Neural cell (in vitro differentiated cells): Measurements from ENCODE around the gene KRT7. TPM values are rescaled to one million over a fixed set of nuclear protein-coding genes. Genes with fewer than 3 reads are reported as not detected.

Experiments
- H2AFZ ChIP-seq: fragments of 200-600, 300-800 bp; sonication (generic), shearing (Covaris generic); 2 replicates; pipeline ENCODE4 v1.6.0; 2014; ENCODE audit warnings: low read depth, mild to moderate bottlenecking, antibody characterized with exemption, low read length, moderate library complexity
- H3F3A ChIP-seq: fragments of 200-600 bp; shearing (Covaris generic); 2 replicates; pipeline ENCODE4 v1.6.1; 2016; ENCODE audit warnings: mild to moderate bottlenecking, moderate library complexity, mixed read lengths, antibody characterized with exemption, low read length; ENCODE audit not compliant: insufficient read depth, poor library complexity, severe bottlenecking
- H3K27ac ChIP-seq: fragments of 200-600, 300-800 bp; sonication (generic), shearing (Covaris generic); 2 replicates; pipeline ENCODE4 v1.5.1; 2014; ENCODE audit warnings: mild to moderate bottlenecking, low read length, moderate library complexity
- H3K27me3 ChIP-seq: fragments of 300-800, 200-600 bp; sonication (generic), shearing (Covaris generic); 2 replicates; pipeline ENCODE4 v1.6.0; 2014; ENCODE audit warnings: mild to moderate bottlenecking, low read depth, low read length, moderate library complexity; ENCODE audit not compliant: insufficient read depth
- H3K36me3 ChIP-seq: fragments of 300-800, 200-600 bp; sonication (generic), shearing (Covaris generic); 2 replicates; pipeline ENCODE4 v1.5.1; 2014; ENCODE audit warnings: mild to moderate bottlenecking, antibody characterized with exemption, low read length, moderate library complexity; ENCODE audit not compliant: insufficient read depth
- H3K4me2 ChIP-seq: fragments of 300-800, 200-600 bp; sonication (generic), shearing (Covaris generic); 2 replicates; pipeline ENCODE4 v1.6.0; 2014; ENCODE audit warnings: mild to moderate bottlenecking, low read length
- H3K4me3 ChIP-seq: fragments of 300-800, 200-600 bp; sonication (generic), shearing (Covaris generic); 2 replicates; pipeline ENCODE4 v1.5.1; 2014; ENCODE audit warnings: mild to moderate bottlenecking, low read length, moderate library complexity
- H3K79me2 ChIP-seq: fragments of 200-600 bp; shearing (Covaris generic); replicated peaks from 2 replicates; pipeline ENCODE4 v1.6.0; 2014; ENCODE audit warnings: mild to moderate bottlenecking, low read length, moderate library complexity; ENCODE audit not compliant: insufficient read depth
- H3K9ac ChIP-seq: fragments of 300-800, 200-600 bp; sonication (generic), shearing (Covaris generic); 2 replicates; pipeline ENCODE4 v1.6.1; 2016; ENCODE audit warnings: mild to moderate bottlenecking, low read length, mixed read lengths
- H3K9me2 ChIP-seq: fragments of 200-600 bp; shearing (Covaris generic); 2 replicates; pipeline ENCODE4 v1.6.1; 2016; ENCODE audit warnings: mild to moderate bottlenecking, low read length, mixed read lengths; ENCODE audit not compliant: insufficient read depth
- H3K9me3 ChIP-seq: fragments of 200-600, 300-800 bp; sonication (generic), shearing (Covaris generic); 2 replicates; pipeline ENCODE4 v1.6.1; 2016; ENCODE audit warnings: mild to moderate bottlenecking, mixed run types, low read length, moderate library complexity, mixed read lengths
- H4K20me1 ChIP-seq: fragments of 200-600 bp; shearing (Covaris generic); 2 replicates; pipeline ENCODE4 v1.6.1; 2016; ENCODE audit warnings: mild to moderate bottlenecking, mixed run types; ENCODE audit not compliant: insufficient read depth
- EP300 ChIP-seq: fragments of 450-650 bp; conservative IDR thresholded peaks from 2 replicates; pipeline ENCODE4 v1.6.1; 2014; ENCODE audit warnings: antibody characterized with exemption, mild to moderate bottlenecking, moderate library complexity; ENCODE audit not compliant: poor library complexity, severe bottlenecking
- EZH2 ChIP-seq: fragments of 200-600, 300-800 bp; shearing (Covaris generic), sonication (generic); IDR thresholded peaks from 2 replicates; pipeline ENCODE4 v1.6.1; 2014; ENCODE audit warnings: antibody characterized with exemption, low read length, borderline replicate concordance, mild to moderate bottlenecking; ENCODE audit not compliant: insufficient read depth, poor library complexity, severe bottlenecking
- MXI1 ChIP-seq: fragments of 450-650 bp; conservative IDR thresholded peaks from 2 replicates; pipeline ENCODE4 v1.6.1; 2014; ENCODE audit warnings: antibody characterized with exemption, mild to moderate bottlenecking; ENCODE audit not compliant: poor library complexity, severe bottlenecking
- POLR2AphosphoS5 ChIP-seq: IDR thresholded peaks from 2 replicates; pipeline ENCODE4 v1.6.1; 2012
- RAD21 ChIP-seq: fragments of 450-650 bp; conservative IDR thresholded peaks from 2 replicates; pipeline ENCODE4 v1.6.1; 2014; ENCODE audit warnings: antibody characterized with exemption, mild to moderate bottlenecking, moderate library complexity
- SMC3 ChIP-seq: fragments of 450-650 bp; conservative IDR thresholded peaks from 2 replicates; pipeline ENCODE4 v1.6.1; 2014; ENCODE audit warnings: antibody characterized with exemption, mild to moderate bottlenecking, moderate library complexity; ENCODE audit not compliant: poor library complexity
- TAF1 ChIP-seq: IDR thresholded peaks from 2 replicates; pipeline ENCODE4 v1.6.1; 2012; ENCODE audit warnings: low read depth
- polyA plus RNA-seq: library from polyadenylated mRNA; depleted of rRNA; stranded (reverse); fragments of >200 nt; gene quantifications from 2 replicates; pipeline ENCODE4 v1.2.3, GENCODE V29; 2014
- TF ChIP-seq, protein P1 (sequence below): fragments of 450-650 bp; IDR thresholded peaks from 2 replicates; pipeline ENCODE4 v1.5.1; 2014; ENCODE audit warnings: antibody characterized with exemption, mild to moderate bottlenecking, moderate library complexity; ENCODE audit not compliant: poor library complexity, severe bottlenecking
- TF ChIP-seq, protein P2 (sequence below): IDR thresholded peaks from 2 replicates; pipeline ENCODE4 v1.6.1; 2012; ENCODE audit warnings: borderline replicate concordance

Gene KRT7
- polyA plus RNA-seq, 1 donor from 2014 or later = not detected

DNA sequence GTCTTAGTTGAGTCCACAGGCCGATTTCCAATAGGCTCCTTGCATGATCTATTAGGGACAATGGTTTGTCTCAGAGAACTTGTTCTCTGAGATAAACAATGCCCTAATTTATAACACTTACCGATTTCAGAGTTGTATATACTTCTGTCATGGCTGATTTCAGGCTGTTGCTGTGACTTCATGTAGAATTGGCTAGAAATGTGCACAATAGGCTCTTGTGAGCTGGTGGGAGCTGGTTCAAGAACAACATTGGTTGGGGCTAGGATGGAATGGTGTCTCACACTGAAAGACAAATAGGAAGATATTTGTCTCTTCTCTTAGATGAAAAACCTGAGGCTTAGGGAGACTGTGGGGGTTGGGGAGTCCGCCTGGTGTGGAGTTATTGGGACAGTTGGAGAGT is 34.7 kb downstream of the KRT7 start:
- no peak overlapping the region for H3K27ac ChIP-seq
- no peak overlapping the region for H3K4me2 ChIP-seq
- no peaks in the 10 kb centered on the region for H3K27me3 ChIP-seq
- no peaks in the 10 kb centered on the region for H3K79me2 ChIP-seq
- H2AFZ ChIP-seq = no peak overlapping the region
- H3K9me3 ChIP-seq = no peaks in the 10 kb centered on the region
- no peaks in the 10 kb centered on the region for H3F3A ChIP-seq
- H3K9ac ChIP-seq = no peak overlapping the region
- no peaks in the 10 kb centered on the region for H3K9me2 ChIP-seq
- H4K20me1 ChIP-seq = no peaks in the 10 kb centered on the region
- H3K4me3 ChIP-seq = no peak overlapping the region
- TF ChIP-seq EZH2 (no peak), TAF1 (no peak), RAD21 (no peak), POLR2AphosphoS5 (no peak), SMC3 (no peak), MXI1 (no peak), EP300 (no peak)
- TF ChIP-seq, protein P1, sequence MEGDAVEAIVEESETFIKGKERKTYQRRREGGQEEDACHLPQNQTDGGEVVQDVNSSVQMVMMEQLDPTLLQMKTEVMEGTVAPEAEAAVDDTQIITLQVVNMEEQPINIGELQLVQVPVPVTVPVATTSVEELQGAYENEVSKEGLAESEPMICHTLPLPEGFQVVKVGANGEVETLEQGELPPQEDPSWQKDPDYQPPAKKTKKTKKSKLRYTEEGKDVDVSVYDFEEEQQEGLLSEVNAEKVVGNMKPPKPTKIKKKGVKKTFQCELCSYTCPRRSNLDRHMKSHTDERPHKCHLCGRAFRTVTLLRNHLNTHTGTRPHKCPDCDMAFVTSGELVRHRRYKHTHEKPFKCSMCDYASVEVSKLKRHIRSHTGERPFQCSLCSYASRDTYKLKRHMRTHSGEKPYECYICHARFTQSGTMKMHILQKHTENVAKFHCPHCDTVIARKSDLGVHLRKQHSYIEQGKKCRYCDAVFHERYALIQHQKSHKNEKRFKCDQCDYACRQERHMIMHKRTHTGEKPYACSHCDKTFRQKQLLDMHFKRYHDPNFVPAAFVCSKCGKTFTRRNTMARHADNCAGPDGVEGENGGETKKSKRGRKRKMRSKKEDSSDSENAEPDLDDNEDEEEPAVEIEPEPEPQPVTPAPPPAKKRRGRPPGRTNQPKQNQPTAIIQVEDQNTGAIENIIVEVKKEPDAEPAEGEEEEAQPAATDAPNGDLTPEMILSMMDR = no peak
- TF ChIP-seq, protein P2, sequence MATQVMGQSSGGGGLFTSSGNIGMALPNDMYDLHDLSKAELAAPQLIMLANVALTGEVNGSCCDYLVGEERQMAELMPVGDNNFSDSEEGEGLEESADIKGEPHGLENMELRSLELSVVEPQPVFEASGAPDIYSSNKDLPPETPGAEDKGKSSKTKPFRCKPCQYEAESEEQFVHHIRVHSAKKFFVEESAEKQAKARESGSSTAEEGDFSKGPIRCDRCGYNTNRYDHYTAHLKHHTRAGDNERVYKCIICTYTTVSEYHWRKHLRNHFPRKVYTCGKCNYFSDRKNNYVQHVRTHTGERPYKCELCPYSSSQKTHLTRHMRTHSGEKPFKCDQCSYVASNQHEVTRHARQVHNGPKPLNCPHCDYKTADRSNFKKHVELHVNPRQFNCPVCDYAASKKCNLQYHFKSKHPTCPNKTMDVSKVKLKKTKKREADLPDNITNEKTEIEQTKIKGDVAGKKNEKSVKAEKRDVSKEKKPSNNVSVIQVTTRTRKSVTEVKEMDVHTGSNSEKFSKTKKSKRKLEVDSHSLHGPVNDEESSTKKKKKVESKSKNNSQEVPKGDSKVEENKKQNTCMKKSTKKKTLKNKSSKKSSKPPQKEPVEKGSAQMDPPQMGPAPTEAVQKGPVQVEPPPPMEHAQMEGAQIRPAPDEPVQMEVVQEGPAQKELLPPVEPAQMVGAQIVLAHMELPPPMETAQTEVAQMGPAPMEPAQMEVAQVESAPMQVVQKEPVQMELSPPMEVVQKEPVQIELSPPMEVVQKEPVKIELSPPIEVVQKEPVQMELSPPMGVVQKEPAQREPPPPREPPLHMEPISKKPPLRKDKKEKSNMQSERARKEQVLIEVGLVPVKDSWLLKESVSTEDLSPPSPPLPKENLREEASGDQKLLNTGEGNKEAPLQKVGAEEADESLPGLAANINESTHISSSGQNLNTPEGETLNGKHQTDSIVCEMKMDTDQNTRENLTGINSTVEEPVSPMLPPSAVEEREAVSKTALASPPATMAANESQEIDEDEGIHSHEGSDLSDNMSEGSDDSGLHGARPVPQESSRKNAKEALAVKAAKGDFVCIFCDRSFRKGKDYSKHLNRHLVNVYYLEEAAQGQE = no peak
- H3K36me3 ChIP-seq = no peaks in the 10 kb centered on the region

DNA sequence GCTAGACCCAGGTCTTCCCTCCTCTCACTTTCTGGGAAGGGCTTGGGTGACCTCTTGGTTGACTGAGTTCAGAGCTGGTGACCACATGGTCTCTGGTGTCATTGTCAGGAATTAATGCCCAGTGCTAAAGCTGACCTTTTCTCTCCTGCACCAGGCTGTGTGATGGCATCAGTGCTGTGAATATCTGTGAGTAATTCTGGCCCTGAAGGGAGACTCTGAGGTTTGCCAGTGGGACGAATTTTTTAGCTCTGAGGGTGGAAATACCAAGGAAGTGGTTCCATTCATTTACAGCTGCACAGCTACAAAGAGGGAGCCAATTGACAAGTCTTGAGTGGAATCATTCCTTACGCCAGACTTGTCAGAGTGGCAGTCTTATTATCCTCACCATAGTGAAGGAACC is 35.2 kb downstream of the KRT7 start:
- no peak overlapping the region for H3K9ac ChIP-seq

More for the DNA sequence above, 35.2 kb downstream of the KRT7 start:
- Histone ChIP-seq H3K36me3 (no peaks in the 10 kb centered on the region), H3K9me3 (no peaks in the 10 kb centered on the region), H3F3A (no peaks in the 10 kb centered on the region), H2AFZ (no peak overlapping the region), H3K27ac (no peak overlapping the region), H3K9me2 (no peaks in the 10 kb centered on the region), H3K27me3 (no peaks in the 10 kb centered on the region), H3K4me2 (no peak overlapping the region), H4K20me1 (no peaks in the 10 kb centered on the region), H3K79me2 (no peaks in the 10 kb centered on the region), H3K4me3 (no peak overlapping the region)
- TF ChIP-seq, protein P2 = no peak
- no peak for TF ChIP-seq MXI1
- TF ChIP-seq EZH2 = no peak
- TF ChIP-seq TAF1 = no peak
